HL-60 (cell line): Measurements from ENCODE around the gene CENPE.

Experiments
- GABPA ChIP-seq: IDR thresholded peaks from 2 replicates; pipeline ENCODE4 v1.6.1; 2012; ENCODE audit warnings: low read depth
- SPI1 ChIP-seq: IDR thresholded peaks from 2 replicates; pipeline ENCODE4 v1.6.1; 2012; ENCODE audit warnings: low read depth, mild to moderate bottlenecking, borderline replicate concordance
- TF ChIP-seq, protein P1 (sequence below): IDR thresholded peaks from one replicate; pipeline ENCODE4 v1.5.1; 2011; ENCODE audit warnings: low read length, control low read depth, inconsistent platforms; ENCODE audit not compliant: insufficient read depth
- TF ChIP-seq, protein P2 (sequence below): IDR thresholded peaks from 2 replicates; pipeline ENCODE4 v1.6.1; 2012; ENCODE audit warnings: low read depth; ENCODE audit not compliant: insufficient replicate concordance

DNA sequence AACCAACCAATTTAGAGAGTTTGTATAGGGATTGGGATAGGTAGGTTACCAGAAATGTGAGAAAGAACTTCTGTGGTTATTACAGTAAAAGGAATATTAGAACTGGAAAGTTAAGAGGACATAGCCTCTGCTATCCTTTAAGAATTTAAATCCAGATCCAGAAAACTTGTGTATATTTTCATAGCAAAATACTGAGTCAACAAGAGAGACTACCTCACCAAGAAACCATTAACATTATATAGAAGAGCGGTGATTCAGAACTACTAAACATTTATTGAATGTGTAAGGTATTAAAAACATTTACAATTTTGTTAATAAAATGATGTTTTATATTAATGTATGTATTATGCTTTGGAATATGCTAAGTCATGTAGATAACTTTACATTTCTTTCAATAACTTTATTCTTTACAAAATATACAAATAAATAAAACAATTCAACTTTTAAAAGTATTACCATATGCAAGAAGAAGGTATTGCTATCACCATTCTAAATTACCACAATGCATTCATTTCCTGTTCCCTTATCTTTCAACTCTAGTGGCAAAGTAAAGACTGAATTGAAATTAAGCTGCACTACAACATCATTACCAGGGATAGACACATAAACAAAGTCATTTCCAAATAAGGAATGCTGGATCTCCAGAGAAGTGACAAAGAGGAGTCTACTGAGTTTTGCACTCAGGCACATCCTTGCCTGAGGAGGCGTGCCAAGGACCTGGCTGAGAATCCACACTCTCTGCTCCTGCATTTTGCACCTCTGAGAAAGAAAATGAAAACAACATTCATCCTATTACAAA, 92.4 kb downstream of the CENPE start:
- TF ChIP-seq, protein P1, sequence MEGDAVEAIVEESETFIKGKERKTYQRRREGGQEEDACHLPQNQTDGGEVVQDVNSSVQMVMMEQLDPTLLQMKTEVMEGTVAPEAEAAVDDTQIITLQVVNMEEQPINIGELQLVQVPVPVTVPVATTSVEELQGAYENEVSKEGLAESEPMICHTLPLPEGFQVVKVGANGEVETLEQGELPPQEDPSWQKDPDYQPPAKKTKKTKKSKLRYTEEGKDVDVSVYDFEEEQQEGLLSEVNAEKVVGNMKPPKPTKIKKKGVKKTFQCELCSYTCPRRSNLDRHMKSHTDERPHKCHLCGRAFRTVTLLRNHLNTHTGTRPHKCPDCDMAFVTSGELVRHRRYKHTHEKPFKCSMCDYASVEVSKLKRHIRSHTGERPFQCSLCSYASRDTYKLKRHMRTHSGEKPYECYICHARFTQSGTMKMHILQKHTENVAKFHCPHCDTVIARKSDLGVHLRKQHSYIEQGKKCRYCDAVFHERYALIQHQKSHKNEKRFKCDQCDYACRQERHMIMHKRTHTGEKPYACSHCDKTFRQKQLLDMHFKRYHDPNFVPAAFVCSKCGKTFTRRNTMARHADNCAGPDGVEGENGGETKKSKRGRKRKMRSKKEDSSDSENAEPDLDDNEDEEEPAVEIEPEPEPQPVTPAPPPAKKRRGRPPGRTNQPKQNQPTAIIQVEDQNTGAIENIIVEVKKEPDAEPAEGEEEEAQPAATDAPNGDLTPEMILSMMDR = no peak
- no peak for TF ChIP-seq GABPA
- TF ChIP-seq SPI1 = no peak
- TF ChIP-seq, protein P2, sequence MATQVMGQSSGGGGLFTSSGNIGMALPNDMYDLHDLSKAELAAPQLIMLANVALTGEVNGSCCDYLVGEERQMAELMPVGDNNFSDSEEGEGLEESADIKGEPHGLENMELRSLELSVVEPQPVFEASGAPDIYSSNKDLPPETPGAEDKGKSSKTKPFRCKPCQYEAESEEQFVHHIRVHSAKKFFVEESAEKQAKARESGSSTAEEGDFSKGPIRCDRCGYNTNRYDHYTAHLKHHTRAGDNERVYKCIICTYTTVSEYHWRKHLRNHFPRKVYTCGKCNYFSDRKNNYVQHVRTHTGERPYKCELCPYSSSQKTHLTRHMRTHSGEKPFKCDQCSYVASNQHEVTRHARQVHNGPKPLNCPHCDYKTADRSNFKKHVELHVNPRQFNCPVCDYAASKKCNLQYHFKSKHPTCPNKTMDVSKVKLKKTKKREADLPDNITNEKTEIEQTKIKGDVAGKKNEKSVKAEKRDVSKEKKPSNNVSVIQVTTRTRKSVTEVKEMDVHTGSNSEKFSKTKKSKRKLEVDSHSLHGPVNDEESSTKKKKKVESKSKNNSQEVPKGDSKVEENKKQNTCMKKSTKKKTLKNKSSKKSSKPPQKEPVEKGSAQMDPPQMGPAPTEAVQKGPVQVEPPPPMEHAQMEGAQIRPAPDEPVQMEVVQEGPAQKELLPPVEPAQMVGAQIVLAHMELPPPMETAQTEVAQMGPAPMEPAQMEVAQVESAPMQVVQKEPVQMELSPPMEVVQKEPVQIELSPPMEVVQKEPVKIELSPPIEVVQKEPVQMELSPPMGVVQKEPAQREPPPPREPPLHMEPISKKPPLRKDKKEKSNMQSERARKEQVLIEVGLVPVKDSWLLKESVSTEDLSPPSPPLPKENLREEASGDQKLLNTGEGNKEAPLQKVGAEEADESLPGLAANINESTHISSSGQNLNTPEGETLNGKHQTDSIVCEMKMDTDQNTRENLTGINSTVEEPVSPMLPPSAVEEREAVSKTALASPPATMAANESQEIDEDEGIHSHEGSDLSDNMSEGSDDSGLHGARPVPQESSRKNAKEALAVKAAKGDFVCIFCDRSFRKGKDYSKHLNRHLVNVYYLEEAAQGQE = no peak
